Effector memory CD4-positive, alpha-beta T cell (primary cell): ENCODE data around the gene FBXO40.

Experiments
- DNase-seq, 3 donors: peaks; one replicate each; pipeline ENCODE4 v3.0.0-alpha.2; 2020
- H3K27ac ChIP-seq: 2 replicates; pipeline ENCODE4 v1.7.0; 2013; ENCODE audit warnings: mild to moderate bottlenecking, low read length, moderate library complexity; ENCODE audit not compliant: insufficient read depth, poor library complexity, severe bottlenecking
- H3K27me3 ChIP-seq: replicated peaks from 2 replicates; pipeline ENCODE4 v1.7.0; 2013; ENCODE audit warnings: mild to moderate bottlenecking, low read length; ENCODE audit not compliant: insufficient read depth, control insufficient read depth, poor library complexity, severe bottlenecking
- H3K36me3 ChIP-seq: 2 replicates; pipeline ENCODE4 v1.7.0; 2013; ENCODE audit warnings: mild to moderate bottlenecking, low read length, moderate library complexity; ENCODE audit not compliant: control insufficient read depth, insufficient read depth
- H3K4me1 ChIP-seq: 2 replicates; pipeline ENCODE4 v1.7.0; 2013; ENCODE audit warnings: low read length, mild to moderate bottlenecking; ENCODE audit not compliant: control insufficient read depth, insufficient read depth, poor library complexity, severe bottlenecking
- H3K4me3 ChIP-seq: 2 replicates; pipeline ENCODE4 v1.7.0; 2013; ENCODE audit warnings: low read length, low read depth, mild to moderate bottlenecking; ENCODE audit not compliant: insufficient read depth, poor library complexity, severe bottlenecking
- H3K9me3 ChIP-seq: 2 replicates; pipeline ENCODE4 v1.7.0; 2013; ENCODE audit warnings: mild to moderate bottlenecking, low read length, moderate library complexity; ENCODE audit not compliant: control insufficient read depth

The FBXO40 gene

GRCh38 chr3:121606106-121606505 is 12.9 kb downstream of the FBXO40 start:
- Histone ChIP-seq H3K4me1 (no peaks in the 10 kb centered on the region), H3K36me3 (no peaks in the 10 kb centered on the region), H3K27me3 (no peaks in the 10 kb centered on the region), H3K9me3 (no peaks in the 10 kb centered on the region), H3K27ac (no peak overlapping the region), H3K4me3 (no peak overlapping the region)
- no peak for DNase-seq

- no peaks in the 10 kb centered on the region for H3K4me1 ChIP-seq
- DNase-seq: no peak
Measured at GRCh38 chr3:121619691-121620090, 26.5 kb downstream of the FBXO40 start.

GRCh38 chr3:121621491-121621890 is 28.3 kb downstream of the FBXO40 start:
- Histone ChIP-seq H3K36me3 (no peaks in the 10 kb centered on the region), H3K27me3 (no peaks in the 10 kb centered on the region), H3K4me3 (no peak overlapping the region), H3K4me1 (no peaks in the 10 kb centered on the region), H3K27ac (no peak overlapping the region), H3K9me3 (no peaks in the 10 kb centered on the region)
- no peak for DNase-seq

More at GRCh38 chr3:121619691-121620090, 26.5 kb downstream of the FBXO40 start:
- Histone ChIP-seq H3K36me3 (no peaks in the 10 kb centered on the region), H3K27ac (no peak overlapping the region), H3K4me3 (no peak overlapping the region), H3K27me3 (no peaks in the 10 kb centered on the region), H3K9me3 (no peaks in the 10 kb centered on the region)

- Histone ChIP-seq H3K4me3 (no peak overlapping the region), H3K36me3 (no peaks in the 10 kb centered on the region), H3K27ac (no peak overlapping the region), H3K9me3 (no peaks in the 10 kb centered on the region), H3K4me1 (no peaks in the 10 kb centered on the region), H3K27me3 (no peaks in the 10 kb centered on the region)
- no peak for DNase-seq
Measured at GRCh38 chr3:121624147-121624899, 31.1 kb downstream of the FBXO40 start.

GRCh38 chr3:121626495-121626894 is 33.3 kb downstream of the FBXO40 start:
- Histone ChIP-seq H3K36me3 (peaks cover 7% of the 10 kb centered on the region), H3K4me1 (no peaks in the 10 kb centered on the region), H3K27ac (no peak overlapping the region), H3K27me3 (no peaks in the 10 kb centered on the region), H3K4me3 (no peak overlapping the region), H3K9me3 (no peaks in the 10 kb centered on the region)
- DNase-seq: no peak

- Histone ChIP-seq H3K4me1 (no peaks in the 10 kb centered on the region), H3K36me3 (peaks cover 15% of the 10 kb centered on the region), H3K4me3 (no peak overlapping the region), H3K27me3 (no peaks in the 10 kb centered on the region), H3K27ac (no peak overlapping the region), H3K9me3 (no peaks in the 10 kb centered on the region)
- DNase-seq: no peak
Measured at GRCh38 chr3:121627211-121627610, 34.0 kb downstream of the FBXO40 start.

GRCh38 chr3:121627622-121628021 is 34.4 kb downstream of the FBXO40 start:
- H3K4me3 ChIP-seq: no peak overlapping the region
- DNase-seq: no peak
- no peaks in the 10 kb centered on the region for H3K4me1 ChIP-seq
- no peaks in the 10 kb centered on the region for H3K9me3 ChIP-seq
- peaks cover 18% of the 10 kb centered on the region for H3K36me3 ChIP-seq
- H3K27me3 ChIP-seq: no peaks in the 10 kb centered on the region
- no peak overlapping the region for H3K27ac ChIP-seq

GRCh38 chr3:121629601-121630000 is 36.4 kb downstream of the FBXO40 start:
- no peaks in the 10 kb centered on the region for H3K27me3 ChIP-seq
- no peak overlapping the region for H3K4me3 ChIP-seq
- no peak for DNase-seq
- H3K9me3 ChIP-seq: no peaks in the 10 kb centered on the region
- peaks cover 37% of the 10 kb centered on the region for H3K36me3 ChIP-seq
- no peaks in the 10 kb centered on the region for H3K4me1 ChIP-seq
- no peak overlapping the region for H3K27ac ChIP-seq

GRCh38 chr3:121630355-121630754 is 37.2 kb downstream of the FBXO40 start:
- H3K27me3 ChIP-seq: no peaks in the 10 kb centered on the region
- peaks cover 44% of the 10 kb centered on the region for H3K36me3 ChIP-seq
- no peak for DNase-seq
- no peaks in the 10 kb centered on the region for H3K4me1 ChIP-seq
- H3K4me3 ChIP-seq: no peak overlapping the region
- H3K9me3 ChIP-seq: no peaks in the 10 kb centered on the region
- H3K27ac ChIP-seq: no peak overlapping the region

GRCh38 chr3:121637922-121638321 is 44.7 kb downstream of the FBXO40 start:
- Histone ChIP-seq H3K36me3 (peaks cover 89% of the 10 kb centered on the region), H3K27me3 (no peaks in the 10 kb centered on the region), H3K4me3 (no peak overlapping the region), H3K4me1 (no peaks in the 10 kb centered on the region), H3K27ac (no peak overlapping the region), H3K9me3 (no peaks in the 10 kb centered on the region)
- DNase-seq: no peak
